ENCODE data around the gene C1orf50.
"Not testable (repeated sequence)": the region's sequence is repeated elsewhere in the genome, so short reads cannot be mapped to it uniquely, and the experiment has no call there.

The C1orf50 gene

DNA sequence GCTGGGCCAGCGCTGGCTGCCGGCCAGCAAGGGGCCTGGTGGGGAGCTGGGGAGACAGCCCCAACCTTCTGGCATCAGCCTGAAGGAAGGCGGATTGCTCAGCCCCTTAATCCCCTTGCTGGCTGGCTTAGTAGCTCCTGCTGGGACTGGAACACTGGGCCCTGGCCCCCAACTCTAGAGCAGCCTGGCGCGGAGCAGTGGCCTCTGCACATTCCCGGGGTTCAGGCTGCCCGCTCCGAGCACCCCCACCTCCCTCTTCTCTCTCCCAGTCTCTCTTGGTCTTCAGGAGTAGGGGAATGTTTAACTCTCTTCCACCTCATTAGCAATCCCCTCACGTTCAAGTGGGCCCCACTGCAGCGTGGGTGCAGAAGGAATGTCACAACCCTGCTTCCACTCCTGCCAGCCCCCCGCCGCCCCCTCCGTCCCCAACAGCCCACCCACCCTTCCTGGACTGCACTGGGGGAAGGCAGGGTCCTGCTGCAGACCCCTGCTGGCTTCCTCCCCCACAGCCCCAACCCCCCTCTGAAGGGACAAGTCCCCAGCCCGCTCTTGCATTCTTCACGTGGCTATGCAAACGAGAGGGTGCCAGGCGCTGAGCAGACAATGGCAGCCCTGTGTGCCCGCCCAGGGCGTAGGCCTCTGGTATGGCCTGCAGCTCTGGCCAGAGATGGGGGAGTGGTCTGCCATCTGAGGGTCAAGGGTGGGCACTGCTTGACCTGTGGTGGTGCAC is 26.0 kb upstream of the C1orf50 start:
- DNase-seq = no peak

- DNase-seq = no peak
Measured at GRCh38 chr1:42741706-42742105, 25.3 kb upstream of the C1orf50 start.

DNA sequence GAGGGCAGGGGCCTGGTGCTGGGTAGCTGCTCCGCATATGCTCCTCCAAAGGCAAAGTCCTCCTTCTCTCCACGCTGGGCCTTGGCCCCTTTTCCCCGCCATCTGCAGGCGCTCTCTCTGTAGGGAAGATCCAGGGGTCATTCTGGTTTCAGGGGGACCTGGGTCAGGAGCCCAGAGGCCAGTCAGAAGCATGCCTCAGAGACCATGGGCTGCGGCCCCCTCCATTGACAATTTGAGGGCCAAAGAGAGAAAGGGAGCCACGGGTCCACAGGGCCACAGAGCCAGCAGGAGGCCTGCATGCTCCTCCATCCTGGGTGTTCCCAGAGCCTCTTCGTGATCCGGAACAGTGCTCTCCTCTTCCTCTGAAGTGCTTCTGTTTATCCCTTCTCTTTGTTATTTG is 24.9 kb upstream of the C1orf50 start:
- no peak for DNase-seq

GRCh38 chr1:42742617-42743316 is 24.3 kb upstream of the C1orf50 start:
- no peak for DNase-seq

- DNase-seq = no peak
Measured at GRCh38 chr1:42743317-42744147, 23.5 kb upstream of the C1orf50 start.

- no peak for DNase-seq
Measured at GRCh38 chr1:42744148-42744413, 23.0 kb upstream of the C1orf50 start.

DNA sequence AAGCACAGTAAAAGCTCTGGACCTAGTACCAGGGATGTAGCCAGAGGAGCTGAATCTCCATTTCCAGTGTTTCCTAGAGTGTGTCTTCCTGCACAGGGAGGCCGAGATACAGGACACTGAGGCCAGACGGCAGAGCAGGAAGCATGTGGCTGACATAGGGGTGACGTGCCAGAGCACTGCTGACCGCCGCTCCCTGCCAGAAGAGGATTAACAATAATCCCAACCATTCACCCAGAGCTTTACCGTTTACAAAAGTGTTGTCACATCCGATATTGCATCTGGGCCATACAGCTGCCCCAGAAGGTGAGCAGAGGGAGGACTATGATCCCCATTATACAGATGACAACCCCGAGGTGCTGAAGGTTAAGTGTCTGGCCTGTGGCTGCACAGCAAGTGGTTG is 21.2 kb upstream of the C1orf50 start:
- DNase-seq = no peak

GRCh38 chr1:42746436-42747105 is 20.5 kb upstream of the C1orf50 start:
- DNase-seq = no peak

DNA sequence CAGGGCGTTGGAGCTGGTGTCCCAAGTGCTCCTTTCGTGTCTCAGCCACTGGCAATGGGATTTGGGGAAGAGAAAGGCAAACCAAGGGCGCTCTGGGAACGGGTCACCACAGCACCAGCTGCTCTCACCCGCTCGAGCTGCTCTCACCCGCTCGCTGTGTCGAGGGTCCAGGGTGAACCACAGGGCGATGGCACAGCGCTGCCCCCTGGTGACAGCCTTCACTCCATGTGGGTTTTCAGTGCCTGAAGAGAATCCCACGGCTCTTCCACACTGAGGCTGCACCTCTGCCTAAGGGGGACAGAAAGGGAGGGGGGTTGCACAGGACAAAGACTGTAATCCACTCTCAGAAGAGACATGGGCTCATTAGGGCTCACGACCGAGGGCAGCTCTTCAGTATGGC is 19.9 kb upstream of the C1orf50 start:
- peak; percentile 48 for DNase-seq

DNA sequence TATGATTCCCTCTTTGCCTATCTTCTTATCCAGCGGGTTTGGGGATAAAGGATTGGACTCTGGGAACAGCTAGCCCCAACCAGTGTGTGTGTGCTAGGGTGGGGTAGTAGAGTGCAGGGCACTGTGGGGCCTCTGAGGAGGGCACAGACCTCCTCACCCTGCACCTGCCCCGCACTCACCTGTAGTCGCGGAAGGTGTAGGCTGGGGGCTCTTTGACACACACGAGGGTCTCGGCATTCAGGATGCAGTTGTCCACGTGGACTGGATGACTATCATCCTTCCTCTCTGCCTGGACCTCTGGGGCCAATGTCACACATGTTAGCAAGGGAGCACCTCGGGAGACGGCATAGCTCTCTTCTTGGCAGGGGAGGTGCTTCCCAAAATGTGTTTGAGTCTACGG is 19.0 kb upstream of the C1orf50 start:
- no peak for DNase-seq

- no peak for DNase-seq
Measured at GRCh38 chr1:42748461-42749410, 18.3 kb upstream of the C1orf50 start.

DNA sequence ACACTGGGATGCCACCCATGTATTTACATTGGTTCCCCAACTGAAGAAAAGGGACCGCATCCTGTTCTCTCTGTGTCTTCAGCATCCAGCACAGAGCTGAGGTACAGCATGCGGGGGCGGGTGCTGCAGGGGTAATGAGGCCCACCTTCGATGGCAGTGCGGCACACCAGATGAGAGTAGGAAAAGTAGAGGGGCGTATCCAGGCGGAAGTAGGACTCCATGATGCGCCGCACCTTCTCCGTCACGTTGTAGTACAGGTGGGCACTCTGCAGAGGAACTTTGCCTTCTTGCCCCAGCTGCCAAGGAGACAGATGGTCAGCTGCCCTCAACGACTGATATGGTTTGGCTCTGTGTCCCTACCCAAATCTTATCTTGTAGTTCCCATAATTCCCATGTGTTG is 17.0 kb upstream of the C1orf50 start:
- DNase-seq = no peak

- not testable (repeated sequence) for DNase-seq
Measured at GRCh38 chr1:42751511-42752070, 15.5 kb upstream of the C1orf50 start.

GRCh38 chr1:42752284-42752683 is 14.8 kb upstream of the C1orf50 start:
- DNase-seq = no peak

DNA sequence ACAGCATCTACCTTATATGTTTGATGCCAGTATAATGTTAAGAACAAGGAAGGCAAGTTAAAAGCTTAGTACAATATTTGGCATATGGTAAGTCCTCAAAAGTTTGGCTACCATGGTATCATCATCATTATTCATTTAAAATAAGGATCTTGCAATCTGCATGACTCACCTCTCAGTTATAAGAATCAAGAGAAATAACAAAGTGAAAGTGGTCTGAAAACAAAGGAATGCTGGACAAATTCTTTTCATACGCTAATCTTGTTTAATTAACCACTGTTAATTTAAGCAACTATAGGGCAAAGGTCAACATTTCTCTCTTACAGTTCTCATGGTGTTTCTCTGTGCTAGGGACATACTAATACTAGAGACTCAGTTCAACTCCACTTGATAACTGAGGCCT is 14.0 kb upstream of the C1orf50 start:
- no peak for DNase-seq

GRCh38 chr1:42756956-42757891 is 9.8 kb upstream of the C1orf50 start:
- DNase-seq = no peak

GRCh38 chr1:42757892-42758275 is 9.2 kb upstream of the C1orf50 start:
- no peak for DNase-seq

- no peak for DNase-seq
Measured at GRCh38 chr1:42758641-42759040, 8.4 kb upstream of the C1orf50 start.

DNA sequence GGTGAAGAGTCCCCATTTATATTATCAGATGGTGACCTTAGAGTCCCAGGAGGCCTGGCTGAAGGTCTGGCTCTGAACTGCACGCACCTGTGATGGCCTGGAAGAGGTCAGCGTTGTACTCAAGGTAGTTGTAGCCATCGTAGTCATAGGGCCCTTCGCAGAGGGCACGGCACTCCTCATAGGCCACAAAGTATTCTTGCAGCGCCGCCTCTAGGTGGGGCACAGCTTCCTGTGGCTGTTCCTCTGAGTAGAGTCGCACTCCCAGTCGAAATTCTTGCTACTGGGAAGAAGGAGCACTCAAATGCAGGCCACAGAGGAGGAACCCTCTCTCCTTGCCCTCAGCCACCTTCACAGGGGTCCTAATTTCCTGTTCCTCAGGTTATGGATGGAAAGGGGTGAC is 7.9 kb upstream of the C1orf50 start:
- no peak for DNase-seq

GRCh38 chr1:42761567-42761966 is 5.5 kb upstream of the C1orf50 start:
- DNase-seq = no peak

GRCh38 chr1:42762269-42762668 is 4.8 kb upstream of the C1orf50 start:
- DNase-seq = no peak
